Glutamatergic neuron (in vitro differentiated cells): ENCODE measurements around the gene BCAP29. TPM values are rescaled to one million over a fixed set of nuclear protein-coding genes. Genes with fewer than 3 reads are reported as not detected.

Experiments
- DNase-seq: peaks from one replicate; pipeline ENCODE4 v3.0.0; 2022
- H3K27ac Mint-ChIP-seq: one replicate; pipeline ENCODE4 v1.8.0; 2020; ENCODE audit warnings: mild to moderate bottlenecking, mixed read lengths, inconsistent platforms; ENCODE audit not compliant: unreplicated experiment
- H3K27me3 Mint-ChIP-seq: one replicate; pipeline ENCODE4 v1.8.0; 2020; ENCODE audit warnings: mild to moderate bottlenecking, moderate library complexity, mixed read lengths, inconsistent platforms; ENCODE audit not compliant: unreplicated experiment
- H3K36me3 Mint-ChIP-seq: one replicate; pipeline ENCODE4 v1.8.0; 2020; ENCODE audit warnings: mild to moderate bottlenecking, mixed read lengths, inconsistent platforms; ENCODE audit not compliant: unreplicated experiment
- H3K4me1 Mint-ChIP-seq: one replicate; pipeline ENCODE4 v1.8.0; 2020; ENCODE audit warnings: mild to moderate bottlenecking, low read depth, mixed read lengths, inconsistent platforms; ENCODE audit not compliant: unreplicated experiment
- H3K4me3 Mint-ChIP-seq: one replicate; pipeline ENCODE4 v1.8.0; 2020; ENCODE audit warnings: mild to moderate bottlenecking, mixed read lengths, inconsistent platforms; ENCODE audit not compliant: unreplicated experiment
- H3K9me3 Mint-ChIP-seq: one replicate; pipeline ENCODE4 v1.8.0; 2020; ENCODE audit warnings: mild to moderate bottlenecking, moderate library complexity, mixed read lengths, inconsistent platforms; ENCODE audit not compliant: unreplicated experiment
- CTCF ChIP-seq: fragments of 200-600 bp; sonication (generic); IDR thresholded peaks from one replicate; pipeline ENCODE4 v1.5.0; 2021; ENCODE audit not compliant: partially characterized antibody, unreplicated experiment
- total RNA-seq: library from RNA; stranded (reverse); fragmentation: NEBNext Ultra II Directional; extraction: Animal tissue kit (Norgen Biotek cat#: 25700); gene quantifications from one replicate; pipeline ENCODE4 v1.2.1, GENCODE V29; 2021; ENCODE audit not compliant: unreplicated experiment

Gene BCAP29
- total RNA-seq, 1 donor from 2014 or later, result 30.1 TPM

- no peak for TF ChIP-seq CTCF
- DNase-seq, result no peak
- H3K27ac Mint-ChIP-seq, result no peak overlapping the region
- H3K27me3 Mint-ChIP-seq, result no peaks in the 10 kb centered on the region
- no peak overlapping the region for H3K4me3 Mint-ChIP-seq
- no peaks in the 10 kb centered on the region for H3K9me3 Mint-ChIP-seq
- H3K36me3 Mint-ChIP-seq, result no peaks in the 10 kb centered on the region
- no peaks in the 10 kb centered on the region for H3K4me1 Mint-ChIP-seq
These were observed 42.4 kb downstream of the BCAP29 start for GRCh38 chr7:107622429-107622828.

- Mint-ChIP-seq H3K27ac (no peak overlapping the region), H3K4me3 (no peak overlapping the region), H3K9me3 (no peaks in the 10 kb centered on the region), H3K36me3 (no peaks in the 10 kb centered on the region), H3K27me3 (no peaks in the 10 kb centered on the region), H3K4me1 (no peaks in the 10 kb centered on the region)
- no peak for DNase-seq
- TF ChIP-seq CTCF, result no peak
These were observed 42.8 kb downstream of the BCAP29 start for GRCh38 chr7:107622894-107623293.

- peaks cover 3% of the 10 kb centered on the region for H3K9me3 Mint-ChIP-seq
- H3K27ac Mint-ChIP-seq, result no peak overlapping the region
- H3K4me1 Mint-ChIP-seq, result peaks cover 7% of the 10 kb centered on the region
- peaks cover 4% of the 10 kb centered on the region for H3K27me3 Mint-ChIP-seq
- no peak for TF ChIP-seq CTCF
- H3K4me3 Mint-ChIP-seq, result no peak overlapping the region
- DNase-seq, result no peak
- H3K36me3 Mint-ChIP-seq, result no peaks in the 10 kb centered on the region
These were observed 47.0 kb downstream of the BCAP29 start for GRCh38 chr7:107627002-107627401.

GRCh38 chr7:107628461-107629064 lies 48.5 kb downstream of the BCAP29 start:
- Mint-ChIP-seq H3K4me3 (no peak overlapping the region), H3K36me3 (no peaks in the 10 kb centered on the region), H3K4me1 (peaks cover 7% of the 10 kb centered on the region), H3K27me3 (peaks cover 4% of the 10 kb centered on the region), H3K27ac (no peak overlapping the region), H3K9me3 (peaks cover 3% of the 10 kb centered on the region)
- DNase-seq, result no peak
- no peak for TF ChIP-seq CTCF

- Mint-ChIP-seq H3K27me3 (peaks cover 4% of the 10 kb centered on the region), H3K4me1 (peaks cover 12% of the 10 kb centered on the region), H3K9me3 (peaks cover 5% of the 10 kb centered on the region), H3K36me3 (no peaks in the 10 kb centered on the region), H3K27ac (no peak overlapping the region), H3K4me3 (no peak overlapping the region)
- TF ChIP-seq CTCF, result no peak
- DNase-seq, result no peak
These were observed 50.3 kb downstream of the BCAP29 start for GRCh38 chr7:107630342-107630741.
